OCI-LY1 (cell line): ENCODE data around the gene MKNK1.

Experiments
- CTCF ChIP-seq: fragments of 200-600 bp; sonication (generic), shearing (Covaris generic); IDR thresholded peaks from 2 replicates; pipeline ENCODE4 v1.5.1; 2017; ENCODE audit warnings: mild to moderate bottlenecking, antibody characterized with exemption, low read length, moderate library complexity, mixed read lengths
- EZH2 ChIP-seq: fragments of 200-600 bp; sonication (generic), shearing (Covaris generic); IDR thresholded peaks from 2 replicates; pipeline ENCODE4 v1.8.0; 2017; ENCODE audit warnings: borderline replicate concordance, mixed run types, mild to moderate bottlenecking, antibody characterized with exemption, low read length, moderate library complexity, mixed read lengths

- no peak for TF ChIP-seq CTCF
- no peak for TF ChIP-seq EZH2
Measured at GRCh38 chr1:46645815-46646214, 41.7 kb upstream of the MKNK1 start.
